HG03469 (cell line): Measurements from ENCODE around the gene SLC25A5.
"Not testable (repeated sequence)": the region's sequence is repeated elsewhere in the genome, so short reads cannot be mapped to it uniquely, and the experiment has no call there.

Experiments used
- ATAC-seq: cut with Tn5 transposase; IDR thresholded peaks from one replicate; pipeline ENCODE4 v1.9.1; 2021; ENCODE audit warnings: mild to moderate bottlenecking, moderate library complexity, moderate number of reproducible peaks; ENCODE audit not compliant: unreplicated experiment

Gene SLC25A5

GRCh38 chrX:119467842-119468550 lies at the start of gene SLC25A5:
Gene SLC25A5 (plus strand): TSS chrX:119468444. CDS start chrX:119468516, 72 bp downstream.
- peak; percentile 71 for ATAC-seq

DNA sequence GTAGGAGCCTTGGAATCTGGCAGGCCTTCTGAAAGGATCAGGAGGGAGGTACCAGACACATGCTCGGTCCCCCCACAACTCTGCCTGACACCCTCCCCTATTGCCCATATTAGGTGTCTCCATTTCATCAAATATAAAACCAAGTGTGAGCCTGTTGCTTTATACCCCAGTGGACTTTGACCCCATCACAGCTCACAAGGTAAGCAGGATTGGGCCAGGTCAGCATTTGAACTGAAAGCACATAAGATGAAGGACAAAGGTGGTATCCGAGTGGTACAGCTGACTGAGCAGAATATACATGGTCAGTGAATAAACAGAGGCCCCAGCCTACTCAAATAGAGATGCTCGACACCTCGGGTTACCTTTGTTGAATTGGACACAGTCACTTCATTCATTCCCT lies 49.1 kb upstream of the SLC25A5 start:
- ATAC-seq, result no peak

DNA sequence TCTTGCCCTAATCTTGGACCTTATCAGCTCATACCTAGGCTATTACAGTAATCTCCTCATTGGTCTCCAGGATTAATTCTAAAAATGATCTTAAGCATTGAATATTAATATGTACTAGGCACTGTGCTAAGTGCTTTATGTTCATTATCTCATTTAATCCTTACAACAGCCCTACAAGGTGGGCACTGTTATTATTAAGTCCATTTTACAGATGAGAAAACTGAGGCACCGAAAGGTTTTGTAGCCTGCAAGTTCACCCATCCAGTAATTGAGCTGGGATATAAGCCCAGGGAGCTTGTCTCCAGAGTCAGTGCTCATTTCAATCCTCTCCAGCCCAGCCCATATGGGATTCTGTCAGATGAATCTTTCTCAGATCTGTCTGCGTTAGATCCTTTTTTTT lies 48.3 kb upstream of the SLC25A5 start:
- no peak for ATAC-seq

DNA sequence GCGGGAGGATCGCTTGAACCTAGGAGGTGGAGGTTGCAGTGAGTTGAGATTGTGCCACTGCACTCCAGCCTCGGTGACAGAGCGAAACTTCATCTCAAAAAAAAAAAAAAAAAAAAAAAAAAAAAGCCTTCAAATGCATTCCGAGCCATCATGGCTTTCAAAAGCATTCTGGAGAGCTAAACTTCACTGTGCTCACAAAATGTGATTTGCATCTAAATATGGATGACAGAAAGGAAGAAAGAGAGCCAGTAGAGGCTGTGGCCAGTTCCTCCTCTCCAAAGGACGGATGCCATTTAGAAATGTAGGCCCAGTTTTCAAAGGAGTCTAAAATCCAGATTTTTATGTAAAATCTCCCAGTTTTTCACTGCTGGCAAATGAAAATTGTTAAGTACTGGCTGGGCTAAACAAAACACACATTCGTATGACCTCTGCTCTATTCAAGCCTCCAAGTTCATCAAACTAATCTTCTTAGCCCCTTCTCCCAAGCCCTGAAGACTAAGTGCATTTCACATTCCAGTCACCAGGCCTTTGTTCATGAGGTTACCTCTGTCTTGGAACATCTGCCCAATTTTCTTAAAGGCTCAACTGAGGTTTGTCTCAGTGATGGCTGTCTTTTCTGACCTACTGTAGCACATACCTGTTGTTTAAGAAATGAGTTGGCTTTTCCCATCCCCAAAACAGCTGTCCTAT lies 47.1 kb upstream of the SLC25A5 start:
- ATAC-seq, result no peak

DNA sequence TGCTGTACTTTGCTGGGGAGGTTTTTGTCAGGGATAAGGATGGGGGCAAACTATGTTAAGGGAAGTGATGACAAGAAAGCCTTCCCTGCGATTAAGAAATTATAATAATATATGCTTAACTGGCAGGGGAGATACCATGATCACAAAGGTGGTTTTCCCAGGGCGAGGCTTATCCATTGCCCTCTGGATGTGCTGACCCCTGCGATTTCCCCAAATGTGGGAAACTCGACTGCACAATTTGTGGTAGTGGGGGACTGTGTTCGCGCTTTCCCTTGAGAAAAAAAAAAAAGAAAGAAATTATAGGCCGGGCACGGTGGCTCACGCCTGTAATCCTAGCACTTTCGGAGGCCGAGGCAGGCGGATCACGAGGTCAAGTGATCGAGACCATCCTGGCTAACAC lies 44.6 kb upstream of the SLC25A5 start:
- no peak for ATAC-seq

- no peak for ATAC-seq
These were observed 43.2 kb upstream of the SLC25A5 start for GRCh38 chrX:119424999-119425398.

DNA sequence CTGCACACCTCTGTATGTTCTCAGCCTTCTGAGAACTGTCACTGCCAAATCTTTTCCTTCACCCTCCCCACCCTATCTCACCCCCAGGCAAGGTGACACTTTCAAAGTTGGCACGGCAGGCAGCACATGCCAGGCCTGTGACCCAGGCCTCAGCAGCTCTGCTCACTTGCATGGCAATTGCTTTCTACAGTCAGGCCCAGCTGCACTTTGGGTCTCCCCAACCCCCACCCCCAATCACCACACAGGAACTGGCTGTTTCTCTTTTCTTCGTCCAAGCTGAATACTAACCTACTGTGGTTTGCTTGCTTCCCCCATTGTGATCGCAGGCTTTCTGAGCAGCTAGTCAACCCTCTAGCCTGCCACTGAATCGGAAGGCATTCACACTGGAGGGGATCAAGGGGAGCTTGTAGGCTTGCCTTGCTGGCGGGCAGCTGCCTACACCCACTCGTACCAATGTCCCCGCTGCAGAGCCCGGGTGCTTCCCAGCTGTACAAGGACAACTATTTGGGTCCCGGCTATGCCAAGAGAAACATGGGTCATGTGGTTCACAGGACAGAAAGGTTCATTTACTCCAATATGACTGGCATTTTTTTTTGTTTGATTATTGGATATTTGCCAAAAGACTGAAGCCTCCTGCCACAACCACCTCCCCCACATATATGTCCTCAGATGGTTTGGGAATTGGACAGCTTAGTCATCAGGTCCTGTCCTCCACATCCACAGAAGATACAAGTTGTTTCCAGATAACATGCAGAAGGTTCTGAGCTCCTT lies 41.0 kb upstream of the SLC25A5 start:
- peak; percentile 70 for ATAC-seq

DNA sequence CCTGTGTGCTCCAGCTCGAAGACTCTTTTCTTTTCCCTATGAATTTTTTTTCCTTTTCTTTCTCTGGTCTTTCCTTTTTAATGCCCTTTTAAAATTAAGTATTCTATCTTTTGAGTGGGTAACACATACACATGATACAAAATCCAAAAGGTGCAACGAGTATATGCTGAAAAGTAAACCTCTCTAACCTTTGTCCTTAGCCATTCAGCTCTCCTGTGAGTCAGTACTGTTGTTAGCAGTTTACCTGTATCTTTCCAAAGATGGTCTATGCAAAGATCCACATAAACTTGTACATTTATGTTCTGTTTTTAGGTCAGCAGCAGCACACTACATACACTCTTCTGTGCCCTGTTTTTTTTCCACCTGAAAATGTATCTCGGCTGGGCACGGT lies 40.5 kb upstream of the SLC25A5 start:
- no peak for ATAC-seq

DNA sequence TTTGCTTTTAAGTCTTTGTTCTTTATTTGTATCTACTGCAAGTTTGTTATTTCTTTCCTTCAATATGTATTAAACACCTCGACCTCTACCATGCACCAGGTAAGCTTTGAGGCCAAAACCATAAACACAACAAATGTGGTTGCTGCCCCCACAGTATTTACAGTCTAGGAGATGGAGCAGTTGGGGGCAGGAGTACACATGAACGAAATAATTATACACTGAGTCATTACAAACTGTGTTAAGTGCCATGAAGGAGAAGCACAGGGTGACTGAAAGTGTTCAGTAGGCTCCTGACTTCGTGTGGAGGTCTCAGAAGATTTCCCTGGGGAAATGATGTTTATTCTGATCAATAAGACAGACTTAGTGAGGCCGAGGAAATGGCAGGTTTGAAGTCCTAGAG lies 38.8 kb upstream of the SLC25A5 start:
- ATAC-seq, result no peak

DNA sequence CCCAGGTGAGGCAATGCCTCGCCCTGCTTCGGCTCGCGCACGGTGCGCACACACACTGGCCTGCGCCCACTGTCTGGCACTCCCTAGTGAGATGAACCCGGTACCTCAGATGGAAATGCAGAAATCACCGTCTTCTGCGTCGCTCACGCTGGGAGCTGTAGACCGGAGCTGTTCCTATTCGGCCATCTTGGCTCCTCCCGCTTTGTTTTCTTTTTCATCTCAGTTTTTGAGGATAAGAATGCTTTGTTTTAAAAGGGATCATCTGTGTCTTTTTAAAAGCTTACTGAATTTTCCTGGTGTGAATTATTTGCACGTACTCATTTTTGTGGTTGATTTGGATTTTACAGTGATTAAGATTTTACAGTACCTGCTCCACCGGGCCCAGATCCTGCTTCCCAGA lies 26.9 kb upstream of the SLC25A5 start:
- ATAC-seq, result not testable (repeated sequence)

- no peak for ATAC-seq
These were observed 26.0 kb upstream of the SLC25A5 start for GRCh38 chrX:119442286-119442685.

DNA sequence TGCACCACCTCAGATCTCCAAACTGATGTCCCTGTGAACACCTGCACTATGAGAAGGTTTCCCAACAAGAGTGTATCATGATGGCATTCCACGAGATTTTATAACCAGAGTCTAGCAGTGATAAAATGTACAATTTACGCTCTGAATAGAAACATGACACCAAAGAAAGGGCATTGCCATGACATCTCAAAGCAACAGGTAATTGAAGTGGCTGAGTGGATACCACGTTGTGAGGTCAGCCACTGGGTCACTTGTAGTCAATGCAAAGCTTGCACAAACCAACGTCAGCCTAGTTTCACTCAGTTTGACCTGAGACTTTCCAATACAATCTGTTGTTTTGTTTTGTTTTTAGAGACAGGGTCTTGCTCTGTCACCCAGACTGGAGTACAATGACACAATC lies 15.0 kb upstream of the SLC25A5 start:
- ATAC-seq, result no peak

DNA sequence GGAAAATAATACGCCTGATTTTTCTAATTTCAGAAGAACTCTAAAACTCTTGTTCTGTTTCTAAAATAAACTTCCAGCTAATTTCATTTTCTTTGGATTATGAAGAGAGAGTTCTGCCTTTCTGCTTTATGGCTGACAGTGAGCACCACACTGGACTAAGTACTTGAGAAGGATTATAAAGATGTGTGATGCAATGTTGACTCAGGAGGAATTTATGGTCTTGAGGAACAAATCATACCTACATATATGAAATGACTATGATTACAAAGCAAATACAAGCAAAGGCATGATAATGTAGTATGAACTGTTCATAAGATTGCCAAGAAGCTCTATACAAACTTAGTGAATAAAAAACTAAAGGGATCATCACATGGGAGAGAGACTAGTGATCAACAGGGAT lies 13.0 kb upstream of the SLC25A5 start:
- no peak for ATAC-seq

DNA sequence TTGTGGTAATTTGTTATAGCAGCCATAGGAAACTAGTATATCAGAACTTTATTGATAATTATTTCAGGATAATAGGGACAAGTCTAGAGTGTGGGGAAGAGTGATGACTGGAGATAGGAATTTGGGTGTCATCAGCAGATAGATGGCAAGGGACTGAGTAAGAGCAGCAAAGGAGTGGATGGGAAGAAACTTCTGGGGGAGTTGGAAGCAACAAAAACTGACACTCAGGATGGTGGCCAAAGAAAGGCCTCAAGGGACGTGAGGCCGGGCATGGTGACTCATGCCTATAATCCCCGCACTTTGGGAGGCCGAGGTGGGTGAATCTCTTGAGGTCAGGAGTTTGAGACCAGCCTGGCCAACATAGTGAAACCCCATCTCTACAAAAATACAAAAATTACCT lies 9.1 kb upstream of the SLC25A5 start:
- no peak for ATAC-seq

DNA sequence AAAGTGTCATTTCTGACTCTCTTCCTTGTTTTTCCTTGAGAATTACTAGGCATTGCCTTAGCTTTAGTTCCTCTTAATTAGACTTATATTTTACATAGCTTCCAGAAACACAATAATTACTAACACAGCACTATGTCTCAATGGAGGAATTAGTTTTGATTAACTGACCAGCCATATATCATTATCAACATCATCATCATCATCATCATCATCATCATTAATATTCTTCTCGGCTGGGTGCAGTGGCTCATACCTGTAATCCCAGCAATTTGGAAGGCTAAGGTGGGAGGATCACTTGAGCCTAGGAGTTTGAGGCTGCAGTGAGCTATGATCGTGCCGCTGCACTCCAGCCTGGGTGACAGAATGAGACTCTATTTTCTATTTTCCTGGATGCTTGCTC lies 2.7 kb upstream of the SLC25A5 start:
- no peak for ATAC-seq

- ATAC-seq, result no peak
These were observed 1.3 kb upstream of the SLC25A5 start for GRCh38 chrX:119466970-119467369.

DNA sequence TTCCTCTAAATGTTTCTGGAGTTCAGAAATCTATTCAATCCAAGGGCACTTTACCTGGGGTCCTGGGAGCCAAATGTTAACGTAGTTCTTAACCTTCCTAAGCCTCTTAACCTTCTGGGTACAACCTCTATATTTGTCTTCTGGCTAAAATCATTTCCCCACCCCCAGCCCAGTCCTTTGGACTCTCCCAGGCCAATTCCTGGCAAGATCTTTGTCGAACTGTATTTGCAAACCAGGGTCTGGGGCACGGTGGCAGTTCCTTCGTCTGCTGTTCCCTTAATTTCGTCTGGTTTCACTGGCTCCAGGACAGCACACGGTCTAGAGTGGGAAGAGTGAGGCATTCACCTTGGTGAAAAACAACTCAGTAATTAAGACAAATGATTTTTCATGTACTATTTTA lies 811 bp upstream of the SLC25A5 start:
- no peak for ATAC-seq

- ATAC-seq, result peak; percentile 55
These were observed 488 bp downstream of the SLC25A5 start for GRCh38 chrX:119468551-119469312.

GRCh38 chrX:119469313-119469635 lies 1.0 kb downstream of the SLC25A5 start:
- ATAC-seq, result no peak

GRCh38 chrX:119474615-119475388 lies 6.6 kb downstream of the SLC25A5 start:
- no peak for ATAC-seq
